Ecto neural progenitor cell (in vitro differentiated cells): ENCODE measurements around the gene OR52L1.
"Not testable (repeated sequence)": the region's sequence is repeated elsewhere in the genome, so short reads cannot be mapped to it uniquely, and the experiment has no call there.

ENCODE experiments used
- DNase-seq: peaks from one replicate; pipeline ENCODE4 v3.0.0-alpha.2; 2018; ENCODE audit warnings: low spot score

The OR52L1 gene

DNA sequence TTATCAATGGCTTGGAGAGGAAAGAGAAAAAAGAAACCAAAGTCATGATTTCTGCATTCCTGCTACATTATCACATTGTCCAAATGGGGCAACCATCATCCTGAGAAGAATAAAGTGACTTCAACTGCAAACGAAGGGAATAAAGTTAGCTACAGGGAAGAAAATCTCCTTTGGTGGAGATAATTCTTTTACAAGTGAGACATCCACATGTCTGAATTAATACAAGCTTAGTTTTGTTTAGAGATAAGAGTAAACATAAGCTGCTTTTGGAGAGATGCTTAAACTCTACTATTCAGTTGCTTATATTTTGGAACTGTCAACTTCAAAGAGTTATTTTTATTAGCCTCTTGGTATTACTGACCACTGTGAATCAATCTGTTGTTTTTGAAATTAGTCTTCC lies at the start of gene OR52L1:
OR52L1 (minus strand) TSS at position 101 of the 400 bp plus-strand sequence; CDS start at position 46, 55 bp downstream.
- DNase-seq: no peak

DNA sequence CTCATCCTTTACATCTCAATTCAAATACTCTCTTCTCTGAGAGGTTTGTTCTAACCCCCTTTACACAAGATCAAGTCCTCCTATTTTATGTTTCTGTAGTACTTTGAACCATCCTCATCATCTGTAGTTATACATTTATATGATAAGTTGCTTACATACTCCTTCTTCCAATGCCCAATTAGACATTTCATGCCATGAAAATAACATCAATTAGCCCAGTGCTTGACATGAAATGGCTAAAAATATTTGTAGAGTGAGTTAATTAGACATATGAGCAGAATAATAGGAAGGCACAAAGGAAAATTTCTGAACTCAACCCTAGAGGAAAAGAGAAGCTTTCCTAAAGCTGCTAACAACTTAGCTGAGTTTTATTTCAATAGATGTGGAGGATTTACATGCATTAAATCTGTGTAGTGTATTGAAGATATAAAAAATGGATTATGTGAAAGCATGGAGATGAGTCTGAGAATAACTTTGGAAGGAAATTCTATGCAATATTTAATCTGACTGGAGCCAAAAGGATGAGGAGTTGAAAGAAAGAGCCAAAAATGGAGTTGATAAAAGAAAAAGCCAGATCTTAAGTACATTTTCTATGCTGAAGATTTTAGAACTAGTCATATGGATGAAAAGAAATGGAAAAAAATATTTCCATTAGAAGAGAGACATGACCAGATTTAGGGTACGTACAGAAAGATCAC lies 44.1 kb upstream of the OR52L1 start, which contains the start of gene OR56A1:
OR56A1 (minus strand) TSS at position 51 of the 698 bp plus-strand sequence. CDS start 3,066 bp downstream, outside the sequence.
- DNase-seq: no peak

DNA sequence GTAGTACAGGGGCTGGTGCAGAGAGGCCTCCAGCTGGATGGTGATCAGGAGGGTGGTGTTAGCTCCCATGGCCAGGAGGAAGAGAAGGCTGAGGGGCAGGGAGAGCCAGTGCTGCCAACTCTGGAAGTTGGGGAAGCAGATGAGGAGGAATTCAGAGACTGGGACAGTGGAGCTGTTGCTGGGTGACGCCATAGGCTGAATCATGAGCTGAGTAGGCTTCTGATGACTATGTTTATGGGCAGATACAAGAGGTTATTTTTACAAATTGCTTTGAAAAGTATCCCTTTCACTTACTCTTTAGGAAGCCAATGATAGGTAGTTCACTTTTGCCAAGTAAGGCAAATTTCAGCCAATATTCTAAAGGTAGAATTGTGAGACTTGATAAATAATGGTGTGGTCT lies 40.7 kb upstream of the OR52L1 start:
- DNase-seq: no peak

DNA sequence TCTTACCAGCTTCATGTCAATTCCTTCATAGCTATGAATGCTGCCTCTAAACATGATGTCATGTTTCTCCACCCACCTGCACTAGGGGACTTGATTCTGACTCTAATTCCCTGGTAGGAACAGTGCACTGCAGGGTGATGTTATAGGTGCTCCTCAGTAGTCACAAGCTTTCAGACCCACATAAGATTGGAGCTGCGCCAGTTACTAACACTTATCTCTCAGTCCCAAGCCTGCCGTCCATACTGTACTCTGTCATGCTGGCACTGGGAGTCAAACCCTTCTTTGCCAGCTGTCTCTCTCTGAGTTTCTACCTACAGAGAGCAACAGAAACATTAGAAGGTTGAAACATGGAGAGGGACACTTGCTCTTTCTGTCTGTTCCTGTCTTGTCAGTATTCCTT lies 38.3 kb upstream of the OR52L1 start:
- no peak for DNase-seq

DNA sequence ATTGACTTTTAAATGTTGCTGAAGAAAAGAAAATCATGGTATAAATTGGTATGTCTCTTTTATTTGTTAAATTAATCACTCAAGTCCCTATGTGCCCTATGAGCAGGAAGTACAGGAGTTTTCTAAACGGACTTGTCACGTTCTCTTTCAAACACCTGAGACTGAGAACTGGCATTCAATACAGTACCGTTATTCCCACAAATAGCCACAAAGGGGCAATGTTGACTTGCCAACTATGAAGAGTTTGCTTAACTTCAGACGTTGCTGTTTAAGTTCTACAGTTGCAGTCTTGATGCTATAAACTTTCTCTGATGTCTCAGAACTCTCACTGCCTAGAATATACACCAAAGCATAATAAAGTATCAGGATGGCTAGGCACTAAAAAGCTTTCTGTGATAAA lies 36.2 kb upstream of the OR52L1 start:
- DNase-seq: no peak

DNA sequence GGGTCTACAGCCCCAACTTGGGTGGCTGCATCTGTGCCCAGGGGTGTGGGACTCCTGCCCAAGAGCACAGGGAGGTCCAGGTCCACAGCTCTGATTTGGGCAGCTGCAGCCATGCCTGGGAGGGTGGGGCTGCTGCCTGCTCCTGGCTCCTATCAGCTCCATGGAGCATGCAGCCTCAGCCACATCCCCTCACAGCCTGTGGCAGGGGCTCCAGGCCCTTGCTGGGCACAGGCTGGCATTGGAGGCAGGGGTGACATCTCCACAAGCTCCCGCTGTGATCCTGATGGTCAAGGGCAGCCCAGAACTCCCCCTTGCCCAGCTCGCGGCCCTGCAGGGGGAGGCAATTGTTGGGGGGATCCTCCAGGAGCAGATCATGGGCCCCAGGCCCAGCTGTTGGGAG lies 26.3 kb upstream of the OR52L1 start:
- no peak for DNase-seq

DNA sequence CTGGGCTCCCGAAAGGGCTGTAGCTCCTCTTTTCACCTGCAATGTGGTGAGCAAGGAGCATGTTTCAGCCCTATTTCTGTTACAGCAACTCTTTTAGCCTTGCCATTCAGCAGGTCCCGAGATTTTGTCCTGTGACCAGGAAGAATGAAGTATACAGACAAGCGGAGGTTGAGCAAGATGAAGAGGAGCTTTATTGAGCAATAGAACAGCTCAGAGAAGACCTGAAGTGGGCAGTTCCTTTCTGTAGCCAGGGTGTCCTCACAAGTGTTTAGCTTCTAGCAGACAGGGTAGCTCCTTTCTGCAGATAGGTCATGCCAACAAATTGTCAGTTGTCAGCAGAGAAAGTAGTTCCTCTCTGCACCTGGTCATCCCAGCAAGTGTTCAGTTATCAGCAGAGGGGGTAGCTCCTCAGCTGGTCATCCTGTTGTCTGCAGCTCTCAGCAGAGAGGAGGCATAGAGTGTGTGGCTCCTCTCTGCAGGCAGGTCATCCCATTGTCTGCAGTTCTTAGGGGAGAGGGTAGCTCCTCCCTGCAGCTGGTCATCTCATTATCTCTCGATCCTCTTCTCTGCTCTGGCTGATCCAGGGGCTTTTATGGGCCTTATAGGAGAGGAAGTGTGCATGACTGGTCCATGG lies 25.4 kb upstream of the OR52L1 start:
- no peak for DNase-seq

DNA sequence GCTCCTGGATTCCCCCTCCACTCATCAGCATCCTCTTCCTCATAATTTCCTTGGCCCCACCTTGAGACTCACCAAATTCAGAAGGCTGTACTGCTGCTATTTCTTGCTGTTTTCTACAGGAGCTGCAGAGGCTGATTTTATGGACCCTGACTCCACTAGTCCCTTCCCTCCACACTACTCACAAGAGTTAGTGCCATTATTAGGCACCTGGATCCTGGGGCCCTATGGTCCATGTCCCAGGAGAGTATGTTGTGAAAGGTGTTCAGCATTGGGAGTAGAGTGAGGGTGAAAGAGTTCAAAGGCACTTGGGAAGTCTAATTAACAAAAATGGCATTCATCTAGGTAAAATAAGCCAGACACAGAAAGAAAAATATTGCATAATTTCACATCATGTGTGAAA lies 20.1 kb upstream of the OR52L1 start, which contains the start of gene OR56A4:
OR56A4 (minus strand) TSS at position 101 of the 400 bp plus-strand sequence. CDS start 3,954 bp downstream, outside the sequence.
- DNase-seq: no peak

DNA sequence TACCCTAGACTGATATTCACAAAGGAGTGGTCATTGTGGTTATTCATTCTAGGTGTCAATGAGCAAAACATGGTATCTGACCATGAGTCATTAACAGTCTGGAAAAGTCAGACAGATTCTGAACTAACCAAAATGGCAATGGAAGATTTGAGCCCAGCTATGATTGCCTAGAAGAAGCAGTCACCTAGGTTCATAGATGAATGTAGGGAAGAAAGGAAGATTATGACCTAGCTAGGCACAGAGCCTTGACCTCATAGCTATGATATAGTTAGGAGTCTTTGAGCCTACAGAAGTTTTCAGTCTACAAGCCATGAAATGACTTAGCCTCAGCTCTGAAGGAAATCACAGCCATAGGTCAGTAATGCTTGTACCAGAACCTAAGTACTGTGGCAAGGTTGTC lies 19.6 kb upstream of the OR52L1 start:
- DNase-seq: no peak

DNA sequence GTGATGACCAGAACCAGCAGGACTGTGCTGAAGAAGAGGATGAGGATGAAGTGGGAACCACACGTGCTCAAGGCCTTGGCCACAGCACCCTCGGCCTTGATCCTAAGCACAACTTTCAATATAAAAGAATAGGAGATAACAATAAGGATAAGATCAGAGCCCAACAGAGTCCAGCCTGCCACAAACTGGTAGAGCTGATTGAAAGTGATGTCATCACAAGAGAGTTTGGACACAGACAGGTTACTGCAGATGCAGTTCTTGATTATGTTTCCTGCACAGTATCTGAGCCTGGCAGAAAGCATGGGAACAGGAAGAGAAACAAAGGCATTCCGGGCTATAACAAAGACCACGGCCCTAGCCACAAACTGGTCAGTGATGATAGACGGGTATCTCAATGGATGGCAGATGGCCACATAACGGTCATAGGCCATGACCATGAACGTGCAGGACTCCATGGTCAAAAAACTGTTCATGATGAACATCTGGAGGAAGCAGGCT lies 15.5 kb upstream of the OR52L1 start:
- DNase-seq: no peak

DNA sequence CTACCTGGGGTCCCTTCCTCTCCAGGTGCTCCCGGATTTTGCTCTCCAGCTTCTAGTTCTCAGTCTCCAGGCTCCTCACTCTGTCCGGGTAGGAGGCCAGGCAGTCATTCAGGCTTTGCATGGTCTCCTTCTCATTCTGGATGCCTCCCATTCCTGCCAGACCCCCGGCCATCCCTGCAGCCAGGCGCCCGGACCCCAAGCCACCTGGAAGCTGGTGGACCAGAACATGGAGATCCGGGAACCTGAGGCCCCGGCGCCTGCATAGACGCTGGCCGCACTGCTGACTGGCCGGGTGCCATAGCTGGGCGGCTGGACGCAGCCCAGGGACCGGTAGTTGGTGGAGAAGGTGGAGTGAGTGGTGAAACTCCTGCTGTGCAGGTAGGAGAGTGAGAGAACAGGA lies 8.0 kb upstream of the OR52L1 start:
- no peak for DNase-seq

DNA sequence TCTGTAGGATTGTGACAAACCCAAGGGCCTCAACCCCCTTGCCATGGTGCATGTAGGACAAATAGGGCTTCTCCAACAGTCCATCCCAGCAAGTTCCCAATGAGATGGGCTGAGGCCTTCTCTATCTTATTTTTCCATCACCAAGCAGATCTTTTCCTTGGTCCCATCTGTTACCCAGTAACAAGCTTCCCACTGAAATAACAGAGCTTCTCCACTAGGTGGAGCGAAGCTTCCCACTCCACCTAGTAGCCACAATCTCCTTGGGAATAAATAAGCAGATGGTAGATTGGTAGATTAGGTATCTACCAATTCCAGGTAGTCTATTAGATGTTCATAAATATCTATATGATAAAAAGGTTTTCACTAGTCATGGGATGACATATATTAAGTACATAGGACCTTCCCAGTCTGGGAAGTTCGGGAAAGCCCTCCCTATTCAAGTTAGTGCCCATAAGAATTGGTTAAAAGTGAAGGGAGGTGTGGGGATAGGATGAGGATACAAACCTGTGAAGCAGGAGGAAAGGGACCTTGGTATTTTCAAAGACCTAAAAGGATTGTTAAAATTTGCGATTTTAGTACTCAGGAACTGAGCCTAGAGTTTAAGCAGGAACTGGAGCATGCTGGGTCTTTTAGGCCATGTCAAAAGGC lies 5.9 kb upstream of the OR52L1 start:
- no peak for DNase-seq

DNA sequence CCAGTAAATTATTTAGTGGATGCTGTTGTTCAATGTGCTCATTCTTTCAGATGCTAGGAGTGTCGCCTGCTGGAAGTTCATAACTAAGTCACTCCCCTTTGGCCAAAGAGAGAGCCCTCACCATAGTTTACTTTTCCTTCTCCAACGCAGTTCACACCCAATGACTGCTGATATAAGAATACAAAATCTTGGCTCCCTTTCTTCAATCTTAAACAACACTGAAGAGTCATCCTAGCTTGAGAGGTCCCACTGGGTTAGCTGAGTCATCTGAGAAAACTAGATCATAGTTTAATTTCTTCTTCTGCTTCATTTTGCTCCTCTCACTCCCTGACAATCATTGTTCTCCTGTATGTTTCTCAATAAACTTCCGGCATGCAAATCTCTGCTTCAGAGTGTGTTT lies 5.4 kb upstream of the OR52L1 start:
- no peak for DNase-seq

DNA sequence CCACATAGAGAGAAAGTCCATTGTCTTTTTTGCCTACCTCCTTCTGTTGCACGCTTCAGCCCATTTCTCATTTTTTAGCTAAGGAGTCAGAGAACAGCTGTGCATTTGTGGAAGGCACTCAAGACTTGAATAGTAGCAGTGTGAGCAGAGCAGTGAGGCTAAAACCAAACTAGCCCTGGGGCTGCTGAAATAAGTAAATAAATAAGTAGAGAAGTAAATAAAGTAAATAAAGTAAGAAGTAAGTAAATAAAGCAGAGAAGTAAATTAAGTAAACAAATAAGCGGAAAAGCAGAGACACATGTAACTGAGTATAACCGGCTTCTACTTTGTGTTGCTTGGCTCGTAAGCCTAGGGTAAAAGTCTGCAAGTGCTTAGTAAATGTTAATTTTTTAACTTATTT lies 2.4 kb upstream of the OR52L1 start:
- DNase-seq: no peak

DNA sequence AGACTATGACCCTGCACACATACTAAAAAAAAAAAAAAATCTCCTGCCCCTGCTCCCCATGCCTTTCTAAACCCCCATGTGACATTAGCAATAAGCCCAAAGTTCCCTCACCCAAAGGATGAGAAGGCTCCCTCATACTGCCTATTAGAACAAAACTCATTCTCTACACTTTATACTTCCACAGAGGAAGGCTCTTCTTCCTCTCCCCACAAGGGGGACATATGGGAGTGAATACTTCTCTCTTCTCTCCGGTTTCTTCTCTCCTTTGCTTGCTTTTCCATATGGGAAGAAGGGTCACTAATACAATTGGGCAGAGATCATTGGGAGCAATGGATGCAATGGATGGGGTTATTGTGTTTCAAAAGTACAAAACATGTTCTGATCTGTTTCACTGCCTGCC lies 3.3 kb downstream of the OR52L1 start:
- no peak for DNase-seq

DNA sequence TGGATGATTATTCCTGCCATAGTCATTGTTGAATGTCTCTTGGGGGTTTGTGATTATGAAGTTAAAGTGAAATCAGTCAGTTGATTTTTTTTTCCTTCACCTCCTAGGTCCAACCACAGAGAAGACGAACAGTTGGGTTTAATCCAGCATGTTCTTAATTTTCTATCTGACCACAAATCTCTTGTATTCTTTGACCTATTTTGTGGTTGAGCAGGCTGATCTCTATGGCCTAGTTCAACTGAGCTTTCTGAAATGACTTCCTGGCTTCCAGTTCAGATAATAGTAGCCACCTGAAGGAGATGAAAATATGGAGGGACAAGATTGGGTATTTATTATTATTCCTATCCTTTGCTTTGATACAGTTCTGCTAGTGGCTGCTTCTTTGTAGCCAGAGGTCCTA lies 13.3 kb downstream of the OR52L1 start:
- DNase-seq: no peak

DNA sequence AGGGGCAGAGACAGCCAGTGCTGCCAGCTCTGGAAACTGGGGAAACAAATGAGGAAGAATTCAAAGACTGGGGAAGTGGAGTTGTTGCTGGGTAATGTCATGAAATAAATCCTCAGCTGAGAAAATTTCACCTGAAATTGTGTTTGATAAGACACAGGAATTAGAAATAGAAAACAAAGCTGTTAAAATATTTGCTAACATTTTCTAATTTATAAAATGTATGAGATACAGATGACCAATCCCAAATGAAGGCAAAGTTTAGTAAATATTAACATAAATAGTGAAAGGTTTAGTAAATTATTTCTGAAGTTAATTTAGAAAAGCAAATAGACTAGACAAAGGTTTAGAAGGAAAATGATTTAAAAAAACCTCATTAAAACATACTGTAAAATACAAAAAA lies 18.4 kb downstream of the OR52L1 start, which contains the start of gene OR56A5:
OR56A5 (minus strand) TSS at position 101 of the 400 bp plus-strand sequence; CDS start at position 101, 0 bp downstream.
- DNase-seq: no peak

DNA sequence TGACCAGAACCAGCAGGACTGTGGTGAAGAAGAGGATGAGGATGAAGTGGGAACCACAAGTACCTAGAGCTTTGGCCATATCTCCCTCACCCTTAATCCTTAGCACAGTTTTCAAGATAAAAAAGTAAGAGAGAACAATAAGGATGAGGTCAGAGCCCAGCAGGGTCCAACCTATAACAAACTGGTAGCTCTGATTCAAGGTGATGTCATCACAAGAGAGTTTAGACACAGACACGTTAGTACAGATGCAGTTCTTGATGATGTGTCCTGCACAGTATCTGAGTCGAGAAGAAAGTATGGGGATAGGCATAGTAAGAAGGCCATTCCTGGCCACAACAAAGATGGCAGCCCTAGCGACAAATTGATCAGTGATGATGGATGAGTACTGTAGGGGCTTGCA lies 19.1 kb downstream of the OR52L1 start:
- no peak for DNase-seq

DNA sequence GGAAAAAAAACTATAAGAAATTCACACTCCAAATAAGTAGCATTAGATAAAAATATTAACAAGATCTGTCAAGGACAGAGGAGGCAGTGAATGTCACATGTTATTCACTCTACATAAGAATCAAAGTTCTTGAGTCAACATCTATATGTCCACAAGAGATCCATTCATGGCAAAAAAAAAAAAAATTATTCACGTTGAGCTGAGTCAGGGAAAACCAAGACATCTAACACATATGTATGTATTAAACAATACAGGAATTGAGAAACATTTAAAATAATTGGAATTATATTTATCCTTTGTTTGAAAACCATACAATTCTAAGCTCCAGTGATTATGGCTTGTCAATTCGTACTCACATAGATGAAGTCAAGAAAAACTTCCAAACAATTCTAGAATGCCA lies 19.8 kb downstream of the OR52L1 start:
- DNase-seq: no peak

DNA sequence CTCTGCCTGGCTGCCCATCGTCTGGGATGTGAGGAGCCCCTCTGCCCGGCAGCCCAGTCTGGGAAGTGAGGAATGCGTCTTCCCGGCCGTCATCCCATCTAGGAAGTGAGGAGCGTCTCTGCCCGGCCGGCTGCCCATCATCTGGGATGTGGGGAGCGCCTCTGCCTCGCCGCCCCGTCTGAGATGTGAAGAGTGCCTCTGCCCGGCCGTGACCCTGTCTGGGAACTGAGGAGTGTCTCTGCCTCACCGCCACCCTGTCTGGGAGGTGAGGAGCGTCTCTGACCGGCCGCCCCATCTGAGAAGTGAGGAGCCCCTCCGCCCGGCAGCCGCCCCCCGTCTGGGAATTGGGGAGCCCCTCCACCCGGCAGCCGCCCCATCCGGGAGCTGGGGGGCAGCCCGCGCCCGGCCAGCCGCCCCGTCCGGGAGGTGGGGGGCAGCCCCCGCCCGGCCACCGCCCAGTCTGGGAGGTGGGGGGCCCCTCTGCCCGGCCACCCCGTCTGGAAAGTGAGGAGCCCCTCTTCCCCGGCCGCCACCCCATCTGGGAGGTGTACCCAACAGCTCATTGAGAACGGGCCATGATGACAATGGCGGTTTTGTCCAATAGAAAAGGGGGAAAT lies 26.0 kb downstream of the OR52L1 start:
- not testable (repeated sequence) for DNase-seq

DNA sequence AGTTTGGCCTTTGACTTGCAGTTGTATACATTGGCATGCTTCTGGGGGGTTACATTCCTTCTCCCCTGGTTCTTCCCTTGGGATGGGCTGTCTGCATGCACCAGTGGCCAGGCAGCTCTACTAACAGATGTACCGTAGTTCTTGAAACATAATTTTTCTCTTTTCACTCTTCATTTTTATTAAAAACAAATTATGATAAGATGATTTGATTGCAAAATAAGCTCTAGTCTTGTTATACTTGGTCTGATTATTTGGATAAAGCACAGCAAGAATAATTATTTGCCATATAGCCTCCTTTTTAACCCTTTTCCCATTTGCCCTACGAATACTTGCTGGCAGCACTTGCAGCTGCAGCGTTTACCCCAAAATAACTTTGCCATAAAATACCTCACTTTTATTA lies 31.2 kb downstream of the OR52L1 start:
- no peak for DNase-seq

DNA sequence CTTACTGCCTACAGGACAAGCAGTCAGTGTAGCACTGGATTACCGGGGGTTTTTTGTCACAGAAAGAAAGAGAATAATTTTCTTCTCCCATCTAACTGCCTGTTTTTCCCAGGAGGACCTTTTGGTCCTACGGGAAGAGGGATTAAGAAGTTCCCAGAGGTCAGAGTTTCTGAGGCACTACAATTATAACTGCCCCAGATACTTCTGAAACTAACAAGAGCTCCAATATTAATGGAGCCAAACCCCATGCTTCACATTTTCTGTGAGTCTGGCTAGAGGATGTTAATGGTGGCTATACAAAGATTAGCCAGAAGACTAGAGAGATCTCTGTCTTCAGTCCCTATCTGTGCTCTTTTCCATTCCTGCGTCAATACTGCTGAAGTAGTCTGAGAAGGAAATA lies 44.8 kb downstream of the OR52L1 start, which contains the start of gene OR56A3:
OR56A3 (plus strand) TSS at position 301 of the 400 bp plus-strand sequence. CDS start 5,096 bp downstream, outside the sequence.
- no peak for DNase-seq
